Ishikawa (cell line): ENCODE measurements around the gene PLAAT5.

Experiments used
- CEBPB ChIP-seq: IDR thresholded peaks from 2 replicates; pipeline ENCODE4 v1.6.1; 2012
- CREB1 ChIP-seq: IDR thresholded peaks from 2 replicates; pipeline ENCODE4 v1.6.1; 2012; ENCODE audit warnings: low read depth
- EGR1 ChIP-seq: IDR thresholded peaks from 2 replicates; pipeline ENCODE4 v1.6.1; 2012
- EP300 ChIP-seq: IDR thresholded peaks from 2 replicates; pipeline ENCODE4 v1.6.1; 2012; ENCODE audit warnings: borderline replicate concordance
- FOXM1 ChIP-seq: IDR thresholded peaks from 2 replicates; pipeline ENCODE4 v1.6.1; 2012; ENCODE audit warnings: low read depth, borderline replicate concordance
- MAX ChIP-seq: IDR thresholded peaks from 2 replicates; pipeline ENCODE4 v1.6.1; 2012
- NFIC ChIP-seq: IDR thresholded peaks from 2 replicates; pipeline ENCODE4 v1.6.1; 2012
- RAD21 ChIP-seq: IDR thresholded peaks from 2 replicates; pipeline ENCODE4 v1.6.1; 2012; ENCODE audit warnings: low read depth
- REST ChIP-seq: IDR thresholded peaks from 2 replicates; pipeline ENCODE4 v1.6.1; 2012; ENCODE audit warnings: low read depth, mild to moderate bottlenecking
- TAF1 ChIP-seq: IDR thresholded peaks from 2 replicates; pipeline ENCODE4 v1.6.1; 2012; ENCODE audit warnings: low read depth, mild to moderate bottlenecking
- TCF12 ChIP-seq: IDR thresholded peaks from 2 replicates; pipeline ENCODE4 v1.6.1; 2012; ENCODE audit warnings: low read depth
- TEAD4 ChIP-seq: IDR thresholded peaks from 2 replicates; pipeline ENCODE4 v1.6.1; 2012
- USF1 ChIP-seq: IDR thresholded peaks from 2 replicates; pipeline ENCODE4 v1.6.1; 2012
- YY1 ChIP-seq: IDR thresholded peaks from 2 replicates; pipeline ENCODE4 v1.6.1; 2012; ENCODE audit warnings: low read depth
- ZBTB7A ChIP-seq: IDR thresholded peaks from 2 replicates; pipeline ENCODE4 v1.6.1; 2012; ENCODE audit warnings: low read depth

The PLAAT5 gene

GRCh38 chr11:63534895-63535461 is 44.0 kb upstream of the PLAAT5 start:
- TF ChIP-seq REST: no peak
- TF ChIP-seq CEBPB: no peak
- TF ChIP-seq EGR1: no peak
- no peak for TF ChIP-seq MAX

- TF ChIP-seq REST (no peak), TAF1 (no peak), EGR1 (no peak), TCF12 (no peak), TEAD4 (no peak), NFIC (no peak), CREB1 (no peak), ZBTB7A (no peak), MAX (no peak), FOXM1 (no peak), RAD21 (no peak), EP300 (no peak), USF1 (no peak), YY1 (no peak), CEBPB (no peak)
Observed at GRCh38 chr11:63534076-63534475, 43.1 kb upstream of the PLAAT5 start.

- TF ChIP-seq YY1 (no peak), ZBTB7A (no peak), CEBPB (no peak), MAX (no peak), FOXM1 (no peak), NFIC (no peak), TAF1 (no peak), RAD21 (no peak), TCF12 (no peak), USF1 (no peak), EP300 (no peak), TEAD4 (no peak), EGR1 (no peak), REST (no peak)
Observed at GRCh38 chr11:63532799-63533475, 42.0 kb upstream of the PLAAT5 start.

GRCh38 chr11:63532117-63532516 is 41.1 kb upstream of the PLAAT5 start:
- TF ChIP-seq YY1 (no peak), TEAD4 (no peak), EGR1 (no peak), ZBTB7A (no peak), CREB1 (no peak), RAD21 (no peak), FOXM1 (no peak), TCF12 (no peak), EP300 (no peak), USF1 (no peak), CEBPB (no peak), NFIC (no peak), MAX (no peak), TAF1 (no peak), REST (no peak)
